Measurements from ENCODE around the gene TMEM131L.

The TMEM131L gene

DNA sequence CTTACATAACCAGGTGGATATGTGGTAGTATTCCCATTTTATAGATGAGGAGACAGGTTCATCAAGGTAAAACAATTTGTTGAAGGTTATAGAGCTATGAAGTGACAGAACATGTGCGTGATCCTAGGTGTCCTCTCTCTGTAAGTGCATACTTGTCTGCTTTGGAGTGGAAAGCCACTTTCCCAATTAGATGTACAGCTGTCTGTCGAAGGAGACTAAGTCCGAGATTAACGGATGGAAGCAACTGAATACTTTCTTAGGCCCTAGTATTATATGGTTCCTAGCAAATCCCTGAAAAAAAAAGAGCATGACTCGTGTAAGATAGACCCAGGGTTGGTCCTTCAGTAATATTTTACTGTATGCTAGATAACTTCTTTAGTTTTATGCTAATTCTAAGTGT, 19.7 kb downstream of the TMEM131L start:
- Histone ChIP-seq H3K9ac (ENCODE audit: low read length) (peak overlapping the region; percentile 35), H3K4ac (ENCODE audit: low read depth in 1 of 2, low read length in 2 of 2) (no peak overlapping the region), H2AFZ (ENCODE audit: low read depth, low read length) (no peak overlapping the region), H2BK5ac (ENCODE audit: low read depth, low read length, poor library complexity, severe bottlenecking) (no peak overlapping the region), H2BK12ac (ENCODE audit: low read length in 2 of 2) (no peak overlapping the region), H3K14ac (ENCODE audit: low read length in 2 of 2) (no peak overlapping the region), H3K23ac (ENCODE audit: low read length in 2 of 2) (no peak overlapping the region), H2AK5ac (ENCODE audit: low read length, severe bottlenecking) (no peak overlapping the region), H3K79me1 (replicated peaks; ENCODE audit: low read length, poor library complexity, severe bottlenecking) (peaks cover 14% of the 10 kb centered on the region), H2BK15ac (ENCODE audit: low read depth, poor library complexity, severe bottlenecking) (no peak overlapping the region), H4K91ac (ENCODE audit: low read length) (no peak overlapping the region), H3K27ac (ENCODE audit: low read length, poor library complexity, severe bottlenecking) (peak overlapping the region; percentile 19), H3K9me3 (ENCODE audit: control insufficient read depth, low read length) (no peaks in the 10 kb centered on the region), H3K4me1 (ENCODE audit: control insufficient read depth, insufficient read depth, low read depth, low read length) (peaks cover 26% of the 10 kb centered on the region), H3K4me2 (ENCODE audit: low read length, poor library complexity, severe bottlenecking) (no peak overlapping the region), H4K8ac (ENCODE audit: low read length) (no peak overlapping the region), H2BK120ac (ENCODE audit: low read depth, low read length) (no peak overlapping the region), H3K18ac (ENCODE audit: low read depth in 1 of 2, low read length in 2 of 2) (no peak overlapping the region), H3K4me3 (ENCODE audit: insufficient read depth in 1 of 2, low read depth in 1 of 2, low read length in 2 of 2) (no peak overlapping the region), H3K36me3 (ENCODE audit: control insufficient read depth in 1 of 2, insufficient read depth in 2 of 2, low read depth in 1 of 2, low read length in 2 of 2) (peaks cover under 1 to 1% of the 10 kb centered on the region in 2 experiments), H3K27me3 (ENCODE audit: control insufficient read depth in 1 of 2, insufficient read depth in 1 of 2, low read length in 2 of 2) (no peaks in the 10 kb centered on the region)
- 90% methylated on average over 4 of the region's 5 CpGs for WGBS
- DNase-seq = no peak

DNA sequence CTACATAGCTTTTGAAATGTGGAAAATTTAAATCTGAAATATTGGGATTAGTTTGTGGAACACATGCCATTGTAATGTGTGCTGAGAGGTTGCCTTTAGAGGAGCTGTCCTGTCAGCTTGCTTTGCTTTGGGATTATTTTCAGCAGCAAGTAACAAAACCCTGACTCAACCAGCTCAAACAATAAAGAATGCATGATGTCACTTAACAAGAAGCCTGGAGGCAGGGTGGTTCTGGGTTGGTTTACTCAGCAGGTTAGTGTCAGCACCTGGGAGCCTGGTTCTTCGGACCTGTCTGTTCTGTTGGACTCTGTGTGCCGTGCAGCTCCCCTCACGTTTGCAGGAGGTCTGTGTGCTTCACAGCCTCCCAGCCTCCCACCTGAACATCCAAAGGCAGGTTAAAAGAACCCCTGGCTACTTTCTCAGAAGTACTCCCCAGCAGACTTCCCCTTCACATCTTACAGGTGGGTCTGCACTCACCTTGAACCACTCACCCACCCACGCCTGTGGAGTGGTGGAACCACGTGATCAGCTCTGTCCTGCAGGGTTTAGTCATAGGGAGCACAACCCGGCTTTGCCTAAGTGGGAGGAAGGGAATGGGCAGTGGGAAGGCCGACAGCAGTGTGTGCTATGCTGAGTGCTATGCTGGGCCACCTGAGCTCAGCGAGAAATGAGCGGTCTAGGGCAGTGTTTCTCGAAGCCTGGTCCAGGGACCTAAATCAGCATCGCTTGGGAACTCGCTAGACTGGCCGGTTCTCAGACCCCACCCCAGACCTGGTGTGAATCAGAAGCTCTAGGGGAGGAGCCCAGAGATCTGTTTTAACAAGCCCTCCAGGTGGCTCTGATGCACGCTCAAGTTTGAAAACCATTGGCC, 20.4 kb downstream of the TMEM131L start:
- Histone ChIP-seq H3K4ac (ENCODE audit: low read depth in 1 of 2, low read length in 2 of 2) (no peak overlapping the region), H2AFZ (ENCODE audit: low read depth, low read length) (no peak overlapping the region), H3K27me3 (ENCODE audit: control insufficient read depth in 1 of 2, insufficient read depth in 1 of 2, low read length in 2 of 2) (no peaks in the 10 kb centered on the region), H3K4me1 (ENCODE audit: control insufficient read depth, insufficient read depth, low read depth, low read length) (peaks cover 26% of the 10 kb centered on the region), H3K27ac (ENCODE audit: low read length, poor library complexity, severe bottlenecking) (peak overlapping the region; percentile 74), H2BK15ac (ENCODE audit: low read depth, poor library complexity, severe bottlenecking) (no peak overlapping the region), H3K9me3 (ENCODE audit: control insufficient read depth, low read length) (no peaks in the 10 kb centered on the region), H3K4me2 (ENCODE audit: low read length, poor library complexity, severe bottlenecking) (peak overlapping the region; percentile 18), H3K18ac (ENCODE audit: low read depth in 1 of 2, low read length in 2 of 2) (no peak overlapping the region), H2BK5ac (ENCODE audit: low read depth, low read length, poor library complexity, severe bottlenecking) (no peak overlapping the region), H3K4me3 (ENCODE audit: insufficient read depth in 1 of 2, low read depth in 1 of 2, low read length in 2 of 2) (peak overlapping the region in 1 of 2 experiments; percentile 19), H2BK12ac (ENCODE audit: low read length in 2 of 2) (no peak overlapping the region), H2AK5ac (ENCODE audit: low read length, severe bottlenecking) (peak overlapping the region; percentile 0), H3K36me3 (ENCODE audit: control insufficient read depth in 1 of 2, insufficient read depth in 2 of 2, low read depth in 1 of 2, low read length in 2 of 2) (no peaks in the 10 kb centered on the region), H3K23ac (ENCODE audit: low read length in 2 of 2) (no peak overlapping the region), H4K91ac (ENCODE audit: low read length) (no peak overlapping the region), H3K79me1 (replicated peaks; ENCODE audit: low read length, poor library complexity, severe bottlenecking) (peaks cover 12% of the 10 kb centered on the region), H2BK120ac (ENCODE audit: low read depth, low read length) (no peak overlapping the region), H3K14ac (ENCODE audit: low read length in 2 of 2) (no peak overlapping the region), H3K9ac (ENCODE audit: low read length) (peak overlapping the region; percentile 37), H4K8ac (ENCODE audit: low read length) (no peak overlapping the region)
- peak; percentile 58 for DNase-seq
- WGBS = 67% methylated on average over 14 of the region's 14 CpGs

DNA sequence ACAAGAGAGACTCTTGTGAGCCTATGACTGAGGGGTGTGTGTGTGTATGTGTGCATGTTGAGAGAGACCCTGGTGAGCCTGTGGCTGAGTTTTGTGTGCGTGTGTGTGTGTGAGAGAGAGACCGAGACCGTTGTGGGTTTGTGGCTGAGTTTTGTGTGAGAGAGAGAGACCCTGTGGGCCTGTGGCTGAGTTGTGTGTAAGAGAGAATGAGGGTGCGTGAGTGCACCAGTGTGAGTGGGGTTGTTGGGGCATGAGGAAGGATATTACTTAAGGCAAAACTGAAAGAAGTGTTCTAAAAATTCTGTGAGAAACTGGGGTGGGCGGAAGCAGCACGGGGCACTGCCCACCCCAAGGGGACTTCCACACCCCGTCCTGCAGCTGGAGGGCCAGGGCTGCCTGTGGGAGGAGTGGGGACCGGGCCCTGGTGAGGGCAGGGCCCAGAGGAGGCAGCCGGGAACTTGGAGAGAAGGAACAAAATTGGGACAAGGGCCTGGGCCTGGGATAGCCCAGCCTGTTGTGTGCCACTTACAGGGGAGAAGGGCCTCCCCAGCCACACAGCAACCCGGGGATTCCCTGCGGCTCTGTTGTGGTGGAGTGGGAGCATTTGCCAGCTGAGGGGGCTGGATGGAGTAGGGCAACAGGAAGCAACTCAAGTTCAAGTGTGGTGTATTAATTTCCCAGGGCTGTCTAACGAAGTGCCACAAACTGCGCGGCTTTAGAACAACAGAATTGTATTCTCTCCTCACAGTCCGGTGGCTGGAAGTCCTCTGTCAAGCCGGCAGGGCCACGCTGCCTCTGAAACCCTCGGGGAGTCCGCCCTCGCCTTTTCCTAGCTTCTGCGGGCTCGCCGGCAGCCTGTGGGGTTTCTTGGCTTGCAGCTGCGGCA, 22.1 kb downstream of the TMEM131L start:
- H3K79me1 ChIP-seq (replicated peaks; ENCODE audit: low read length, poor library complexity, severe bottlenecking) = peaks cover 15% of the 10 kb centered on the region
- DNase-seq = no peak
- peaks cover 26% of the 10 kb centered on the region for H3K4me1 ChIP-seq (ENCODE audit: control insufficient read depth, insufficient read depth, low read depth, low read length)
- no peak overlapping the region for H2AFZ ChIP-seq (ENCODE audit: low read depth, low read length)
- no peak overlapping the region for H2BK15ac ChIP-seq (ENCODE audit: low read depth, poor library complexity, severe bottlenecking)
- H3K27me3 ChIP-seq (ENCODE audit: control insufficient read depth in 1 of 2, insufficient read depth in 1 of 2, low read length in 2 of 2) = no peaks in the 10 kb centered on the region
- no peak overlapping the region for H3K23ac ChIP-seq (ENCODE audit: low read length in 2 of 2)
- H2BK5ac ChIP-seq (ENCODE audit: low read depth, low read length, poor library complexity, severe bottlenecking) = no peak overlapping the region
- H3K4me3 ChIP-seq (ENCODE audit: insufficient read depth in 1 of 2, low read depth in 1 of 2, low read length in 2 of 2) = peak overlapping the region in 1 of 2 experiments; percentile 49
- H3K27ac ChIP-seq (ENCODE audit: low read length, poor library complexity, severe bottlenecking) = no peak overlapping the region
- no peak overlapping the region for H3K4ac ChIP-seq (ENCODE audit: low read depth in 1 of 2, low read length in 2 of 2)
- peak overlapping the region; percentile 13 for H2AK5ac ChIP-seq (ENCODE audit: low read length, severe bottlenecking)
- H3K36me3 ChIP-seq (ENCODE audit: control insufficient read depth in 1 of 2, insufficient read depth in 2 of 2, low read depth in 1 of 2, low read length in 2 of 2) = no peaks in the 10 kb centered on the region
- H3K9ac ChIP-seq (ENCODE audit: low read length) = peak overlapping the region; percentile 68
- H3K14ac ChIP-seq (ENCODE audit: low read length in 2 of 2) = no peak overlapping the region
- H4K8ac ChIP-seq (ENCODE audit: low read length) = no peak overlapping the region
- peak overlapping the region in 1 of 2 experiments; percentile 68 for H3K18ac ChIP-seq (ENCODE audit: low read depth in 1 of 2, low read length in 2 of 2)
- 83% methylated on average over 24 of the region's 24 CpGs for WGBS
- H3K4me2 ChIP-seq (ENCODE audit: low read length, poor library complexity, severe bottlenecking) = peak overlapping the region; percentile 46
- no peak overlapping the region for H2BK120ac ChIP-seq (ENCODE audit: low read depth, low read length)
- H3K9me3 ChIP-seq (ENCODE audit: control insufficient read depth, low read length) = no peaks in the 10 kb centered on the region
- H2BK12ac ChIP-seq (ENCODE audit: low read length in 2 of 2) = peak overlapping the region in 1 of 2 experiments; percentile 0
- no peak overlapping the region for H4K91ac ChIP-seq (ENCODE audit: low read length)
